SK-N-MC (cell line): ENCODE results near the gene GGCX.
"Not testable (repeated sequence)": the region's sequence is repeated elsewhere in the genome, so short reads cannot be mapped to it uniquely, and the experiment has no call there.

ENCODE experiments used
- DNase-seq: peaks from one replicate; pipeline ENCODE4 v3.0.0-alpha.2; 2011; ENCODE audit warnings: low read depth, low spot score
- H3K27ac ChIP-seq: fragments of 200-600 bp; sonication (generic); 2 replicates; pipeline ENCODE4 v1.5.1; 2016; ENCODE audit warnings: mixed run types
- H3K36me3 ChIP-seq: fragments of 200-600 bp; sonication (generic); 2 replicates; pipeline ENCODE4 v1.6.1; 2017; ENCODE audit warnings: antibody characterized with exemption, low read length, mixed read lengths; ENCODE audit not compliant: insufficient read depth
- H3K4me3 ChIP-seq: fragments of 200-600 bp; sonication (generic); 2 replicates; pipeline ENCODE4 v1.5.1; 2016
- H3K9ac ChIP-seq: fragments of 200-600 bp; sonication (generic); 2 replicates; pipeline ENCODE4 v1.8.0; 2017; ENCODE audit warnings: mixed run types, mixed read lengths; ENCODE audit not compliant: insufficient read length
- H3K9me3 ChIP-seq: fragments of 200-600 bp; sonication (generic); 2 replicates; pipeline ENCODE4 v1.6.1; 2017; ENCODE audit warnings: low read depth, mild to moderate bottlenecking, antibody characterized with exemption, low read length, moderate library complexity, mixed read lengths
- EZH2 ChIP-seq: fragments of 200-600 bp; sonication (generic); IDR thresholded peaks from one replicate; pipeline ENCODE4 v1.6.1; 2017; ENCODE audit warnings: antibody characterized with exemption
- FOXP2 ChIP-seq: optimal IDR thresholded peaks from 2 replicates; pipeline ENCODE3; 2011; ENCODE audit warnings: mild to moderate bottlenecking, moderate library complexity; ENCODE audit not compliant: insufficient read depth; ENCODE audit errors: extremely low read length, control extremely low read depth
- POLR2AphosphoS5 ChIP-seq: IDR thresholded peaks from 2 replicates; pipeline ENCODE4 v1.6.1; 2012; ENCODE audit warnings: mild to moderate bottlenecking, low read depth, low read length, borderline replicate concordance

GGCX gene

GRCh38 chr2:85596026-85596333 is 34.7 kb upstream of the GGCX start:
- Histone ChIP-seq H3K9ac (peak overlapping the region; percentile 88), H3K4me3 (peak overlapping the region; percentile 96), H3K9me3 (no peaks in the 10 kb centered on the region), H3K36me3 (peaks cover 6% of the 10 kb centered on the region; the same call in 1 of the 2 replicates), H3K27ac (no peak overlapping the region)
- no peak for DNase-seq
- TF ChIP-seq EZH2 = no peak
- TF ChIP-seq FOXP2 = no peak
- no peak for TF ChIP-seq POLR2AphosphoS5

GRCh38 chr2:85595301-85596025 is 34.2 kb upstream of the GGCX start, which contains the start of gene RNF181:
RNF181 (plus strand) TSS chr2:85595745; CDS start chr2:85595764, 19 bp downstream.
- H3K4me3 ChIP-seq = peak within 1 kb of the TSS; percentile 96
- DNase-seq = peak; percentile 95
- H3K36me3 ChIP-seq = peaks cover 6% of the 10 kb centered on the region; the same call in 1 of the 2 replicates
- H3K9me3 ChIP-seq = no peaks in the 10 kb centered on the region
- peak within 1 kb of the TSS; percentile 65; the same call in 1 of the 2 replicates for H3K27ac ChIP-seq
- H3K9ac ChIP-seq = peak within 1 kb of the TSS; percentile 93
- TF ChIP-seq FOXP2 = no peak
- no peak for TF ChIP-seq EZH2
- peak; percentile 81 for TF ChIP-seq POLR2AphosphoS5

GRCh38 chr2:85594715-85595300 is 33.5 kb upstream of the GGCX start:
- no peak for DNase-seq
- TF ChIP-seq POLR2AphosphoS5 = no peak
- TF ChIP-seq EZH2 = no peak
- no peak for TF ChIP-seq FOXP2
- Histone ChIP-seq H3K27ac (peak overlapping the region; percentile 65; the same call in 1 of the 2 replicates), H3K9me3 (no peaks in the 10 kb centered on the region), H3K9ac (peak overlapping the region; percentile 93), H3K4me3 (peak overlapping the region; percentile 96), H3K36me3 (peaks cover 6% of the 10 kb centered on the region; the same call in 1 of the 2 replicates)

- no peak overlapping the region for H3K9ac ChIP-seq
- H3K4me3 ChIP-seq = no peak overlapping the region
- no peaks in the 10 kb centered on the region for H3K9me3 ChIP-seq
- TF ChIP-seq EZH2 (no peak), FOXP2 (no peak), POLR2AphosphoS5 (no peak)
- H3K36me3 ChIP-seq = peaks cover 6% of the 10 kb centered on the region; the same call in 1 of the 2 replicates
- DNase-seq = no peak
- H3K27ac ChIP-seq = no peak overlapping the region
Measured at GRCh38 chr2:85593023-85593422, 31.7 kb upstream of the GGCX start.

GRCh38 chr2:85592299-85592698 is 31.0 kb upstream of the GGCX start:
- not testable (repeated sequence) for H3K36me3 ChIP-seq, DNase-seq, H3K4me3 ChIP-seq, H3K9ac ChIP-seq, H3K9me3 ChIP-seq, H3K27ac ChIP-seq

GRCh38 chr2:85591563-85591962 is 30.3 kb upstream of the GGCX start:
- no peak for DNase-seq
- Histone ChIP-seq H3K9ac (no peak overlapping the region), H3K36me3 (no peaks in the 10 kb centered on the region; the same call in 1 of the 2 replicates), H3K9me3 (no peaks in the 10 kb centered on the region), H3K4me3 (no peak overlapping the region), H3K27ac (no peak overlapping the region)
- TF ChIP-seq EZH2 (no peak), FOXP2 (no peak), POLR2AphosphoS5 (no peak)

GRCh38 chr2:85590950-85591349 is 29.7 kb upstream of the GGCX start:
- TF ChIP-seq EZH2 = no peak
- TF ChIP-seq FOXP2 = no peak
- no peak for TF ChIP-seq POLR2AphosphoS5
- H3K9me3 ChIP-seq = no peaks in the 10 kb centered on the region
- H3K9ac ChIP-seq = no peak overlapping the region
- no peak overlapping the region for H3K27ac ChIP-seq
- H3K36me3 ChIP-seq = no peaks in the 10 kb centered on the region
- H3K4me3 ChIP-seq = no peak overlapping the region
- DNase-seq = no peak

- Histone ChIP-seq H3K4me3 (no peak overlapping the region), H3K9me3 (no peaks in the 10 kb centered on the region), H3K9ac (no peak overlapping the region), H3K36me3 (no peaks in the 10 kb centered on the region), H3K27ac (no peak overlapping the region)
- TF ChIP-seq FOXP2 (no peak), EZH2 (no peak), POLR2AphosphoS5 (no peak)
- no peak for DNase-seq
Measured at GRCh38 chr2:85589982-85590791, 28.9 kb upstream of the GGCX start.
